Measurements from ENCODE around the gene USO1. TPM values are rescaled to one million over a fixed set of nuclear protein-coding genes. Genes with fewer than 3 reads are reported as not detected.

Gene USO1
- total RNA-seq, 1 donor from 2014 or later, result 114 TPM

GRCh38 chr4:75698963-75699228 lies 25.5 kb upstream of the USO1 start:
- H3K36me3 Mint-ChIP-seq, result peaks cover 3% of the 10 kb centered on the region
- Histone ChIP-seq H3K79me2 (ENCODE audit: low read depth) (peaks cover 56% of the 10 kb centered on the region), H3K9me3 (ENCODE audit: low read depth) (no peaks in the 10 kb centered on the region), H3K4me3 (no peak overlapping the region), H3K4me1 (peaks cover 10% of the 10 kb centered on the region), H3K4me2 (peak overlapping the region; percentile 32), H3K27ac (peak overlapping the region; percentile 70), H3K27me3 (no peaks in the 10 kb centered on the region), H4K20me1 (ENCODE audit: low read depth) (no peaks in the 10 kb centered on the region), H3F3A (ENCODE audit: low read depth) (peaks cover 6% of the 10 kb centered on the region), H3K36me3 (no peaks in the 10 kb centered on the region), H3K9ac (no peak overlapping the region), H2AFZ (replicated peaks) (no peak overlapping the region)
- no peak overlapping the region for H3K4me3 Mint-ChIP-seq
- peaks cover under 1% of the 10 kb centered on the region for H3K27me3 Mint-ChIP-seq (ENCODE audit: insufficient read depth, low read depth)
- no peak overlapping the region for H3K27ac Mint-ChIP-seq
- H3K9me3 Mint-ChIP-seq, result no peaks in the 10 kb centered on the region
- TF ChIP-seq EZH2phosphoT487 (IDR thresholded peaks at IDR 0.05) (no peak), CTCF (IDR thresholded peaks at IDR 0.05) (no peak), EZH2 (IDR thresholded peaks at IDR 0.05) (no peak)
- H3K4me1 Mint-ChIP-seq, result peaks cover 7% of the 10 kb centered on the region
- no peak for DNase-seq (ENCODE audit: low spot score)

- H3K36me3 ChIP-seq, result no peaks in the 10 kb centered on the region
- H3K4me3 ChIP-seq, result no peak overlapping the region
- H3F3A ChIP-seq (ENCODE audit: low read depth), result peaks cover 6% of the 10 kb centered on the region
- H3K4me2 ChIP-seq, result peak overlapping the region; percentile 32
- no peaks in the 10 kb centered on the region for H3K27me3 ChIP-seq
- Mint-ChIP-seq H3K27me3 (ENCODE audit: insufficient read depth, low read depth) (no peaks in the 10 kb centered on the region), H3K27ac (no peak overlapping the region), H3K36me3 (no peaks in the 10 kb centered on the region), H3K4me3 (no peak overlapping the region), H3K9me3 (no peaks in the 10 kb centered on the region), H3K4me1 (peaks cover 7% of the 10 kb centered on the region)
- no peaks in the 10 kb centered on the region for H4K20me1 ChIP-seq (ENCODE audit: low read depth)
- peak overlapping the region; percentile 70 for H3K27ac ChIP-seq
- no peak overlapping the region for H2AFZ ChIP-seq (replicated peaks)
- H3K4me1 ChIP-seq, result peaks cover 10% of the 10 kb centered on the region
- TF ChIP-seq EZH2phosphoT487 (IDR thresholded peaks at IDR 0.05), result no peak
- TF ChIP-seq EZH2 (IDR thresholded peaks at IDR 0.05), result no peak
- TF ChIP-seq CTCF (IDR thresholded peaks at IDR 0.05), result no peak
- peak overlapping the region; percentile 52 for H3K9ac ChIP-seq
- H3K9me3 ChIP-seq (ENCODE audit: low read depth), result no peaks in the 10 kb centered on the region
- peak; percentile 6 for DNase-seq (ENCODE audit: low spot score)
- peaks cover 60% of the 10 kb centered on the region for H3K79me2 ChIP-seq (ENCODE audit: low read depth)
Measured at GRCh38 chr4:75699299-75699698, 25.1 kb upstream of the USO1 start.

- TF ChIP-seq CTCF (IDR thresholded peaks at IDR 0.05), result no peak
- Mint-ChIP-seq H3K4me1 (peaks cover 20% of the 10 kb centered on the region), H3K9me3 (no peaks in the 10 kb centered on the region), H3K27ac (no peak overlapping the region), H3K27me3 (ENCODE audit: insufficient read depth, low read depth) (no peaks in the 10 kb centered on the region), H3K36me3 (no peaks in the 10 kb centered on the region), H3K4me3 (no peak overlapping the region)
- H3K36me3 ChIP-seq, result no peaks in the 10 kb centered on the region
- no peak overlapping the region for H3K4me2 ChIP-seq
- H3F3A ChIP-seq (ENCODE audit: low read depth), result peaks cover 27% of the 10 kb centered on the region
- peaks cover 25% of the 10 kb centered on the region for H3K4me1 ChIP-seq
- DNase-seq (ENCODE audit: low spot score), result no peak
- no peak overlapping the region for H3K4me3 ChIP-seq
- H3K27ac ChIP-seq, result peak overlapping the region; percentile 58
- no peak overlapping the region for H2AFZ ChIP-seq (replicated peaks)
- H4K20me1 ChIP-seq (ENCODE audit: low read depth), result no peaks in the 10 kb centered on the region
- H3K9me3 ChIP-seq (ENCODE audit: low read depth), result no peaks in the 10 kb centered on the region
- H3K9ac ChIP-seq, result no peak overlapping the region
- H3K79me2 ChIP-seq (ENCODE audit: low read depth), result peaks cover 62% of the 10 kb centered on the region
- no peaks in the 10 kb centered on the region for H3K27me3 ChIP-seq
Measured at GRCh38 chr4:75702919-75703411, 21.4 kb upstream of the USO1 start.

Measured in neural progenitor cell (in vitro differentiated cells).